Gastroesophageal sphincter (tissue), 3 donors: ENCODE data around the gene KIF1A.

ENCODE experiments used
- POLR2A ChIP-seq, 2 donors: fragments of 450-650 bp; IDR thresholded peaks; one replicate each; pipeline ENCODE4 v1.6.1; 2017; ENCODE audit warnings: antibody characterized with exemption in 2 of 2, mild to moderate bottlenecking in 2 of 2, moderate library complexity in 1 of 2
- TF ChIP-seq, protein P1 (sequence below), 4 experiments: fragments of 200-600 bp in 2 of 4; fragments of 450-650 bp in 2 of 4; sonication (generic) in 1 of 4; IDR thresholded peaks; one replicate each; pipeline ENCODE4 v1.5.1; 2017 to 2019; ENCODE audit warnings: antibody characterized with exemption in 4 of 4, mild to moderate bottlenecking in 2 of 4, moderate library complexity in 2 of 4

DNA sequence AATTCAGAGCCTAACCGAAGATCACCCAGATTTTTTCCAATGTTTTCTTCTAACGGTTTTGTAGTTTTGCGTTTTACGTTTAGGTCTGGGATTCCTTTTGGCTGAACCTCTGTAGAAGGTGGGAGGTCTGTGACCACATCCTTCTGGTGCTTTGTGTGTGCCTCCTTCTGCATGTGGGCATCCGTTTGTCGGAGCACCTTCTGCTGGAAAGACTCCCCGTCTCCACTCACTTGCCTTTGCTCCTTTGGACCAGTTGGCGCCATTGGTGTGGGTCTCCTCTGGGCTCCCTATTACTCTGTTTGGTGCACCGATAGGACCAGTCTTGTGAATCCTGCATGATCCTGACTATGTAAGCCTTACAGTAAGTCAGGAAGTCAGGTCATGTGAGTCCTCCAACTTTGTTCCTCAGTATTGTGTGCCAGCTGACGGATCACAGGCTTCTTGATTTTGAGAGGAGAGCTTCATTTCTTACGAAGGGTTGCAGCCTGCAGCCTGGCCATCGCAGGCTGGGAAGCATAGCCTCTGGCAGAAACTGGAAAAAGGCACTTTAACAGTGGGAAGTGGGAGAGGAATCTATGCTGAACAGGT lies 114.7 kb downstream of the KIF1A start:
- TF ChIP-seq, protein P1, sequence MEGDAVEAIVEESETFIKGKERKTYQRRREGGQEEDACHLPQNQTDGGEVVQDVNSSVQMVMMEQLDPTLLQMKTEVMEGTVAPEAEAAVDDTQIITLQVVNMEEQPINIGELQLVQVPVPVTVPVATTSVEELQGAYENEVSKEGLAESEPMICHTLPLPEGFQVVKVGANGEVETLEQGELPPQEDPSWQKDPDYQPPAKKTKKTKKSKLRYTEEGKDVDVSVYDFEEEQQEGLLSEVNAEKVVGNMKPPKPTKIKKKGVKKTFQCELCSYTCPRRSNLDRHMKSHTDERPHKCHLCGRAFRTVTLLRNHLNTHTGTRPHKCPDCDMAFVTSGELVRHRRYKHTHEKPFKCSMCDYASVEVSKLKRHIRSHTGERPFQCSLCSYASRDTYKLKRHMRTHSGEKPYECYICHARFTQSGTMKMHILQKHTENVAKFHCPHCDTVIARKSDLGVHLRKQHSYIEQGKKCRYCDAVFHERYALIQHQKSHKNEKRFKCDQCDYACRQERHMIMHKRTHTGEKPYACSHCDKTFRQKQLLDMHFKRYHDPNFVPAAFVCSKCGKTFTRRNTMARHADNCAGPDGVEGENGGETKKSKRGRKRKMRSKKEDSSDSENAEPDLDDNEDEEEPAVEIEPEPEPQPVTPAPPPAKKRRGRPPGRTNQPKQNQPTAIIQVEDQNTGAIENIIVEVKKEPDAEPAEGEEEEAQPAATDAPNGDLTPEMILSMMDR (IDR thresholded peaks at IDR 0.05), result no peak
- no peak for TF ChIP-seq POLR2A (IDR thresholded peaks at IDR 0.05)
